Measurements from ENCODE around the gene ACTN1. TPM values are rescaled to one million over a fixed set of nuclear protein-coding genes. Genes with fewer than 3 reads are reported as not detected.

ACTN1 gene
- total and polyA plus RNA-seq, 10 of the 15 experiments (the other 5 are each of a cell fraction or from before 2014, with no cell fraction given), result 0.14 to 39.4 (median 2.6) TPM

DNA sequence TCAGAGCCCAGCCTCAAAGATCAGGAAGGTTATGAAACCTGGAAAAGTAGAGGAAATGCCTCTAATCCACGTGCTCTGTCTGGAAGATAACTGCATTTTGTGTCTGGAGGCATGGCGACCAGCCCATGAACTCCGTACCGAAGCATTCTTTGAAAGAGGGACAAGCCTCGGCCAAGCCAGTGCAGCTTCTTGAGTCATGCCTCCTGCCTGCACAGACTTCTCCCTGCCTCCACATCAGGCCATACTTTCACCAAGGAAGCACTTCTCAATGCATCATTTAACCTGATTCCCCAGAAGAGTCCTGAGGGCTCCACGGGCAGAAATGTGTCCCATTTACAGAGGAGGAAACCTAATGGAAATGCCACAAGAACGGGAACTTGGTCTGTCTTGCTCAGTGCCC lies 3.4 kb downstream of the ACTN1 start (continued):
- TF ChIP-seq, protein P1, sequence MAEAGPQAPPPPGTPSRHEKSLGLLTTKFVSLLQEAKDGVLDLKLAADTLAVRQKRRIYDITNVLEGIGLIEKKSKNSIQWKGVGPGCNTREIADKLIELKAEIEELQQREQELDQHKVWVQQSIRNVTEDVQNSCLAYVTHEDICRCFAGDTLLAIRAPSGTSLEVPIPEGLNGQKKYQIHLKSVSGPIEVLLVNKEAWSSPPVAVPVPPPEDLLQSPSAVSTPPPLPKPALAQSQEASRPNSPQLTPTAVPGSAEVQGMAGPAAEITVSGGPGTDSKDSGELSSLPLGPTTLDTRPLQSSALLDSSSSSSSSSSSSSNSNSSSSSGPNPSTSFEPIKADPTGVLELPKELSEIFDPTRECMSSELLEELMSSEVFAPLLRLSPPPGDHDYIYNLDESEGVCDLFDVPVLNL (IDR thresholded peaks at IDR 0.05; ENCODE audit: low read depth, low read length), result no peak
- TF ChIP-seq MEF2A (IDR thresholded peaks at IDR 0.05; ENCODE audit: insufficient read depth, low read depth, low read length), result no peak
- no peak for TF ChIP-seq EP300 (IDR thresholded peaks at IDR 0.05; ENCODE audit: borderline replicate concordance in 1 of 2, control insufficient read depth in 1 of 2, low read depth in 2 of 2, low read length in 2 of 2)
- TF ChIP-seq WRNIP1 (IDR thresholded peaks at IDR 0.05; ENCODE audit: borderline replicate concordance, low read depth, low read length), result no peak

DNA sequence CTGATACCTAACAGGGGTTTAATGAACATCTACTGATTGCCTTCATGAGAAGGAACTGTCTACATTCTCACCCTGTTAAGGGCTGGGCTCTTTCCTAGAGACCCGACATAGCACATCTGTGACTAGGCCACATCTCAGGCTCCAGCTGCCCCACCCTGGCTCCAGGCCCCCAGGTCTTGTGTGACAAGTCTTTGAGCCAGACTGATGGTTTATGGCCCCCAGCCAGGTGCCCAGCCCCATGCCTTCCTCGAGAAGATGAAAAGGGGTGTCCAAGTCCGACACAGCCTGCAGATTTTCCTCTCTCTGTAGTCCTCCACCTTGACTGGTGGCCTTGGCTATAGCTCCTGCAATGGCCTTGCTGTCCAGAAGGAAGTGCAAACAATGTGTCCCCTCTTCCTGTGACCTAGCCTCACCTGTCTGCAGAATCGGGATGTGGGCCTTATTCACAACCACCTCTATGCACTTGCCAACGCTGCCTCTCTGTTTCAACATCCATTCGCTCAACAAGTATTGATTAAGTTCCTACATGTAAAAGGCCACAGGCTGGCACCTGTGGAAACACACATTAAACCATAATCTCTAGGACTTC lies 4.2 kb downstream of the ACTN1 start:
- Histone ChIP-seq H3K79me2 (ENCODE audit: control insufficient read depth, insufficient read depth, low read length) (no peaks in the 10 kb centered on the region; the same call in none of the 2 replicates), H3K4me2 (ENCODE audit: control insufficient read depth, insufficient read depth) (no peak overlapping the region), H3K9me3 (replicated peaks; ENCODE audit: control insufficient read depth, insufficient read depth, low read length) (peaks cover 11% of the 10 kb centered on the region; the same call in 2 of the 3 replicates), H3K27me3 (replicated peaks in 1 of 2; ENCODE audit: control insufficient read depth in 2 of 2, insufficient read depth in 2 of 2, low read length in 1 of 2) (peaks cover 0 to under 1% of the 10 kb centered on the region in 2 experiments; a peak in 1 of 4 replicates), H3K9ac (ENCODE audit: control insufficient read depth, insufficient read depth, low read length) (no peak overlapping the region), H4K20me1 (ENCODE audit: control insufficient read depth, insufficient read depth) (no peaks in the 10 kb centered on the region), H2AFZ (ENCODE audit: control insufficient read depth, low read depth, low read length) (no peak overlapping the region), H3K27ac (ENCODE audit: control insufficient read depth, insufficient read depth) (no peak overlapping the region), H3K4me3 (no peak overlapping the region), H3K4me1 (ENCODE audit: control insufficient read depth, insufficient read depth, low read length) (no peaks in the 10 kb centered on the region; the same call in 1 of the 2 replicates), H3K36me3 (ENCODE audit: control insufficient read depth in 2 of 2, insufficient read depth in 2 of 2, low read length in 1 of 2) (no peaks in the 10 kb centered on the region)
- no TSS peak for BruUV-seq (replicated peaks)
- ATAC-seq (no peak), DNase-seq (ENCODE audit: low read depth, low spot score) (no peak), FAIRE-seq (no peak)
- SMC1A ChIA-PET (ENCODE audit: uncharacterized antibody, unreplicated experiment), result no interaction called here
- POLR2A ChIA-PET, result no interaction called here
- in situ Hi-C loops (cut with MboI) (no loop called here), intact Hi-C loops (cut with micrococcal nuclease; ENCODE audit: unreplicated experiment) (no loop called here)
- WGBS (ENCODE audit: insufficient coverage, insufficient replicate concordance, low lambda C conversion rate, missing lambda C conversion rate), result 66% methylated on average over 6 of the region's 6 CpGs
- RAD21 ChIA-PET (ENCODE audit: unreplicated experiment), result no interaction called here
- CTCF ChIA-PET, result interaction anchor here (1.1 kb wide), 1 partner anchor 16 kb away, joined by 3 read pairs; no protein-coding TSS in a partner anchor
- TF ChIP-seq, protein P2, sequence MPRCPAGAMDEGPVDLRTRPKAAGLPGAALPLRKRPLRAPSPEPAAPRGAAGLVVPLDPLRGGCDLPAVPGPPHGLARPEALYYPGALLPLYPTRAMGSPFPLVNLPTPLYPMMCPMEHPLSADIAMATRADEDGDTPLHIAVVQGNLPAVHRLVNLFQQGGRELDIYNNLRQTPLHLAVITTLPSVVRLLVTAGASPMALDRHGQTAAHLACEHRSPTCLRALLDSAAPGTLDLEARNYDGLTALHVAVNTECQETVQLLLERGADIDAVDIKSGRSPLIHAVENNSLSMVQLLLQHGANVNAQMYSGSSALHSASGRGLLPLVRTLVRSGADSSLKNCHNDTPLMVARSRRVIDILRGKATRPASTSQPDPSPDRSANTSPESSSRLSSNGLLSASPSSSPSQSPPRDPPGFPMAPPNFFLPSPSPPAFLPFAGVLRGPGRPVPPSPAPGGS (IDR thresholded peaks at IDR 0.05; ENCODE audit: borderline replicate concordance, insufficient read depth, low read depth, low read length, poor library complexity, severe bottlenecking), result no peak
- TF ChIP-seq, protein P3, sequence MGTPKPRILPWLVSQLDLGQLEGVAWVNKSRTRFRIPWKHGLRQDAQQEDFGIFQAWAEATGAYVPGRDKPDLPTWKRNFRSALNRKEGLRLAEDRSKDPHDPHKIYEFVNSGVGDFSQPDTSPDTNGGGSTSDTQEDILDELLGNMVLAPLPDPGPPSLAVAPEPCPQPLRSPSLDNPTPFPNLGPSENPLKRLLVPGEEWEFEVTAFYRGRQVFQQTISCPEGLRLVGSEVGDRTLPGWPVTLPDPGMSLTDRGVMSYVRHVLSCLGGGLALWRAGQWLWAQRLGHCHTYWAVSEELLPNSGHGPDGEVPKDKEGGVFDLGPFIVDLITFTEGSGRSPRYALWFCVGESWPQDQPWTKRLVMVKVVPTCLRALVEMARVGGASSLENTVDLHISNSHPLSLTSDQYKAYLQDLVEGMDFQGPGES (IDR thresholded peaks at IDR 0.05), result no peak
- no peak for TF ChIP-seq JUNB (IDR thresholded peaks at IDR 0.05)
- TF ChIP-seq MEF2B (IDR thresholded peaks at IDR 0.05; ENCODE audit: partially characterized antibody, poor library complexity, severe bottlenecking), result no peak

All from GM12878 (cell line).